HG02852 (cell line): ENCODE results near the gene PDHX.
"Not testable (repeated sequence)": the region's sequence is repeated elsewhere in the genome, so short reads cannot be mapped to it uniquely, and the experiment has no call there.

ENCODE experiments used
- ATAC-seq: cut with Tn5 transposase; IDR thresholded peaks from one replicate; pipeline ENCODE4 v1.9.1; 2021; ENCODE audit warnings: mild to moderate bottlenecking, moderate library complexity; ENCODE audit not compliant: unreplicated experiment

Gene PDHX

GRCh38 chr11:34916015-34916842 is at the start of gene PDHX, which contains the start of gene APIP:
TSS of gene PDHX (plus strand) at chr11:34916618. CDS start at chr11:34916656, 38 bp downstream.
TSS of gene APIP (minus strand) at chr11:34916379. CDS start at chr11:34916284, 95 bp downstream.
- ATAC-seq = peak; percentile 90

GRCh38 chr11:34869425-34869824 is 47.0 kb upstream of the PDHX start:
- no peak for ATAC-seq

GRCh38 chr11:34870548-34871196 is 45.7 kb upstream of the PDHX start:
- ATAC-seq = no peak

GRCh38 chr11:34874202-34874601 is 42.2 kb upstream of the PDHX start:
- ATAC-seq = no peak

GRCh38 chr11:34877375-34877975 is 38.9 kb upstream of the PDHX start:
- no peak for ATAC-seq

- no peak for ATAC-seq
Measured at GRCh38 chr11:34881900-34882299, 34.5 kb upstream of the PDHX start.

- no peak for ATAC-seq
Measured at GRCh38 chr11:34886609-34887008, 29.8 kb upstream of the PDHX start.

GRCh38 chr11:34887260-34887659 is 29.2 kb upstream of the PDHX start:
- no peak for ATAC-seq

GRCh38 chr11:34890089-34890488 is 26.3 kb upstream of the PDHX start:
- no peak for ATAC-seq

GRCh38 chr11:34890812-34891211 is 25.6 kb upstream of the PDHX start:
- ATAC-seq = no peak

GRCh38 chr11:34891611-34892010 is 24.8 kb upstream of the PDHX start:
- no peak for ATAC-seq

- no peak for ATAC-seq
Measured at GRCh38 chr11:34893416-34893815, 23.0 kb upstream of the PDHX start.

GRCh38 chr11:34896191-34896590 is 20.2 kb upstream of the PDHX start:
- ATAC-seq = not testable (repeated sequence)

GRCh38 chr11:34897171-34897870 is 19.1 kb upstream of the PDHX start:
- ATAC-seq = no peak

GRCh38 chr11:34898474-34898873 is 17.9 kb upstream of the PDHX start:
- no peak for ATAC-seq

GRCh38 chr11:34899633-34900016 is 16.8 kb upstream of the PDHX start:
- ATAC-seq = no peak

- no peak for ATAC-seq
Measured at GRCh38 chr11:34904421-34904955, 11.9 kb upstream of the PDHX start.

GRCh38 chr11:34905666-34906065 is 10.8 kb upstream of the PDHX start:
- no peak for ATAC-seq

GRCh38 chr11:34907934-34908593 is 8.4 kb upstream of the PDHX start:
- ATAC-seq = peak; percentile 59

- ATAC-seq = no peak
Measured at GRCh38 chr11:34909415-34909814, 7.0 kb upstream of the PDHX start.
